ENCODE measurements around the gene TASP1. TPM values are rescaled to one million over a fixed set of nuclear protein-coding genes. Genes with fewer than 3 reads are reported as not detected.

The TASP1 gene
- total RNA-seq, 4 donors from 2014 or later, result 15.2 to 21.3 (median 17.8) TPM

DNA sequence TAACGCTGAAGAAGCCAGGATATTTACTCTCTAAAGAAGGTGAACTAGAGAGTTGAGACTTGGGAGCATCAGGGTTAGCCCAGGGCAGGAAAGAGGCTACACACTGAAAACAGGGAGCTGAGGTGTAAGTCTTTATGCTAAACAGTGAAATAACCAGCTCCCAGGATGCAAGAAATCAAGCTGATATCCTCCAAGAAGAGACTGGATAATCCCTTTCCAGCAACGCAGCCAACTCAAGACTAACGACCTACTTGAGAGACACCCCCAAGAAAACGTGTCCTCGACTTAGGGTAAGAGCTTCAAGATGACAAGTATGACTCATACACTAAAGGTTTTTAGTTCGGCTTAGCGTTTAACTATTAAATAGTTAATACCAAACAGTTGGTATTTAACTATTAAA lies 202.2 kb downstream of the TASP1 start:
- Histone ChIP-seq H3K36me3 (peaks cover 0 to 13% of the 10 kb centered on the region in 2 donors), H3K27ac (no peak overlapping the region), H3K27me3 (no peaks in the 10 kb centered on the region), H3K4me1 (no peaks in the 10 kb centered on the region), H3K4me3 (no peak overlapping the region), H3K9me3 (peaks cover 0 to 19% (median 0%) of the 10 kb centered on the region in 3 donors)
- no peak for ATAC-seq
- TF ChIP-seq, protein P1, sequence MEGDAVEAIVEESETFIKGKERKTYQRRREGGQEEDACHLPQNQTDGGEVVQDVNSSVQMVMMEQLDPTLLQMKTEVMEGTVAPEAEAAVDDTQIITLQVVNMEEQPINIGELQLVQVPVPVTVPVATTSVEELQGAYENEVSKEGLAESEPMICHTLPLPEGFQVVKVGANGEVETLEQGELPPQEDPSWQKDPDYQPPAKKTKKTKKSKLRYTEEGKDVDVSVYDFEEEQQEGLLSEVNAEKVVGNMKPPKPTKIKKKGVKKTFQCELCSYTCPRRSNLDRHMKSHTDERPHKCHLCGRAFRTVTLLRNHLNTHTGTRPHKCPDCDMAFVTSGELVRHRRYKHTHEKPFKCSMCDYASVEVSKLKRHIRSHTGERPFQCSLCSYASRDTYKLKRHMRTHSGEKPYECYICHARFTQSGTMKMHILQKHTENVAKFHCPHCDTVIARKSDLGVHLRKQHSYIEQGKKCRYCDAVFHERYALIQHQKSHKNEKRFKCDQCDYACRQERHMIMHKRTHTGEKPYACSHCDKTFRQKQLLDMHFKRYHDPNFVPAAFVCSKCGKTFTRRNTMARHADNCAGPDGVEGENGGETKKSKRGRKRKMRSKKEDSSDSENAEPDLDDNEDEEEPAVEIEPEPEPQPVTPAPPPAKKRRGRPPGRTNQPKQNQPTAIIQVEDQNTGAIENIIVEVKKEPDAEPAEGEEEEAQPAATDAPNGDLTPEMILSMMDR (IDR thresholded peaks at IDR 0.05), result no peak
- no peak for TF ChIP-seq POLR2AphosphoS5 (IDR thresholded peaks at IDR 0.05)
- no peak for TF ChIP-seq EP300 (IDR thresholded peaks at IDR 0.05)
- no peak for TF ChIP-seq POLR2A (IDR thresholded peaks at IDR 0.05)
- 71 to 92% methylated on average over 7 of the region's 7 CpGs for WGBS, 2 donors (ENCODE audit: low coverage in 1 of 2)

- Histone ChIP-seq H3K4me1 (peaks cover 0 to 9% (median 0%) of the 10 kb centered on the region in 3 donors), H3K27ac (no peak overlapping the region), H3K4me3 (no peak overlapping the region), H3K9me3 (no peaks in the 10 kb centered on the region), H3K36me3 (peaks cover 0 to 23% of the 10 kb centered on the region in 2 donors), H3K27me3 (no peaks in the 10 kb centered on the region)
- ATAC-seq, result no peak
- TF ChIP-seq EP300 (IDR thresholded peaks at IDR 0.05) (no peak), POLR2AphosphoS5 (IDR thresholded peaks at IDR 0.05) (no peak), POLR2A (IDR thresholded peaks at IDR 0.05) (no peak)
- TF ChIP-seq, protein P1 (IDR thresholded peaks at IDR 0.05), result no peak
- 85 to 91% methylated on average over 1 of the region's 1 CpG for WGBS, 2 donors (ENCODE audit: low coverage in 1 of 2)
These were observed 206.6 kb downstream of the TASP1 start for GRCh38 chr20:13432126-13432525.

DNA sequence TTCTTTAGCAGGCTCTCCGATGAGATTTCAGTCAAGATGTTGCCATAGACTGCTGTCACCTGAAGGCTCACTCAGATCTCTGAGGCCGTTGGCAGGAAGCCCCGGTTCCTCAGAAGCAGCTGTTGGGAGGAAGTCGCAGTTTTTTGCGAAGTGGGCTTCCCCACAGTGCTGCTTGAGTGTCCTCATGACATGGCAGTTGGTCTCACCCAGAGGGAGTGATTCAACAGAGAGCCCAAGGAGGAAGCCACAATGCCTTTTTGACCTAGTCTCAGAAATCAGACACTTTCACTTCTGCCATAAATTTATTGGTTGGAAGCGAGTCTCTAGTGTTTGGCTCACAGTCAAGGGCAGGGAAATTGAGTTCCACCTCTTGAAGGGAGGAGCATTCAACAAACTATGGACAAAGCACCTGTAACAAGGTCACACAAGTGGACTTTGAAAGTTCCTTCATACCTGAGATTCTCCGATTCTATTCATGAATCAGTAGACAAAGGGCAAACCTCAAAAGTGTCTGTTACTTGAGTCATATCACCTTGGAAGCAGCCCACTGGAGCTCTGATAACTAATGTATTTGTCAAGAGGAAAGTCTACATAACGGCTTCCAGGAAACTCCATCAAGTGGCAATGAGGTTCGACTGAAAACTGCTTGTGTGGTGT lies 208.3 kb downstream of the TASP1 start:
- no peaks in the 10 kb centered on the region for H3K9me3 ChIP-seq
- no peak overlapping the region for H3K27ac ChIP-seq
- no peak overlapping the region for H3K4me3 ChIP-seq
- no peak for ATAC-seq
- TF ChIP-seq, protein P1 (IDR thresholded peaks at IDR 0.05), result no peak
- TF ChIP-seq POLR2A (IDR thresholded peaks at IDR 0.05) (no peak), POLR2AphosphoS5 (IDR thresholded peaks at IDR 0.05) (no peak)
- H3K36me3 ChIP-seq, result peaks cover 0 to 23% of the 10 kb centered on the region in 2 donors
- WGBS, 2 donors (ENCODE audit: low coverage in 1 of 2), result 79 to 92% methylated on average over 2 to 3 of the region's 9 CpGs
- no peaks in the 10 kb centered on the region for H3K27me3 ChIP-seq
- H3K4me1 ChIP-seq, result peaks cover 0 to 20% (median 0%) of the 10 kb centered on the region in 3 donors

- WGBS, 2 donors (ENCODE audit: low coverage in 1 of 2), result 90 to 100% methylated on average over 1 of the region's 1 CpG
- H3K36me3 ChIP-seq, result peaks cover 0 to 11% of the 10 kb centered on the region in 2 donors
- no peak for ATAC-seq
- TF ChIP-seq, protein P1 (IDR thresholded peaks at IDR 0.05), result no peak
- TF ChIP-seq POLR2AphosphoS5 (IDR thresholded peaks at IDR 0.05) (no peak), POLR2A (IDR thresholded peaks at IDR 0.05) (no peak), EP300 (IDR thresholded peaks at IDR 0.05) (no peak)
- no peaks in the 10 kb centered on the region for H3K9me3 ChIP-seq
- H3K4me3 ChIP-seq, result no peak overlapping the region
- H3K27me3 ChIP-seq, result no peaks in the 10 kb centered on the region
- no peak overlapping the region for H3K27ac ChIP-seq
- peaks cover 0 to 27% (median 0%) of the 10 kb centered on the region in 3 donors for H3K4me1 ChIP-seq
These were observed 210.0 kb downstream of the TASP1 start for GRCh38 chr20:13428684-13429083.

DNA sequence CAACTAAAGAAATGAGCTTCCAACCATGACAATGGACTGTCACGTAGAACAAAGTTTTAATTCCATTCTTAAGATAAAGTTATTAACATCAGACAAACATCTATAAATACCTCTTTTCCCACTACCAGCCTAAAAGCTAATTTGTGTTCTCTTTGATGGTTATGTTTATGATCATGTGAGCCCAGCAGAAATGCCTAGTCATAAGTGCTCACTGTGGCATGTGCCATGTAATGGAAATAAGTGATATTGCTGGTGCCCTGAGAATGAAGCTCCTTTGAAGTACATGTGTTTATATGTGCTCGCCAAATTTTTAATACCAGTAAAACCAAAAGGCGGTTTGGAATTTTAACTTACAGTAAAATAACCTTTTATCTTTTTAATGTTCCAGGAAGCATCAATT lies 211.9 kb downstream of the TASP1 start:
- no peak for ATAC-seq
- H3K9me3 ChIP-seq, result no peaks in the 10 kb centered on the region
- WGBS, 2 donors (ENCODE audit: low coverage in 1 of 2), result 31 to 42% methylated on average over 3 of the region's 3 CpGs
- H3K4me3 ChIP-seq, result no peak overlapping the region
- no peak overlapping the region for H3K27ac ChIP-seq
- TF ChIP-seq POLR2A (IDR thresholded peaks at IDR 0.05) (no peak), POLR2AphosphoS5 (IDR thresholded peaks at IDR 0.05) (peak; percentile 52), EP300 (IDR thresholded peaks at IDR 0.05) (no peak)
- TF ChIP-seq, protein P1 (IDR thresholded peaks at IDR 0.05), result no peak
- no peaks in the 10 kb centered on the region for H3K27me3 ChIP-seq
- peaks cover 0 to 27% (median 0%) of the 10 kb centered on the region in 3 donors for H3K4me1 ChIP-seq
- H3K36me3 ChIP-seq, result peaks cover 0 to 10% of the 10 kb centered on the region in 2 donors
